GM19452 (cell line): ENCODE measurements around the gene BIRC3.
"Not testable (repeated sequence)": the region's sequence is repeated elsewhere in the genome, so short reads cannot be mapped to it uniquely, and the experiment has no call there.

ENCODE experiments used
- ATAC-seq: cut with Tn5 transposase; IDR thresholded peaks from one replicate; pipeline ENCODE4 v1.9.1; 2021; ENCODE audit not compliant: unreplicated experiment

The BIRC3 gene

DNA sequence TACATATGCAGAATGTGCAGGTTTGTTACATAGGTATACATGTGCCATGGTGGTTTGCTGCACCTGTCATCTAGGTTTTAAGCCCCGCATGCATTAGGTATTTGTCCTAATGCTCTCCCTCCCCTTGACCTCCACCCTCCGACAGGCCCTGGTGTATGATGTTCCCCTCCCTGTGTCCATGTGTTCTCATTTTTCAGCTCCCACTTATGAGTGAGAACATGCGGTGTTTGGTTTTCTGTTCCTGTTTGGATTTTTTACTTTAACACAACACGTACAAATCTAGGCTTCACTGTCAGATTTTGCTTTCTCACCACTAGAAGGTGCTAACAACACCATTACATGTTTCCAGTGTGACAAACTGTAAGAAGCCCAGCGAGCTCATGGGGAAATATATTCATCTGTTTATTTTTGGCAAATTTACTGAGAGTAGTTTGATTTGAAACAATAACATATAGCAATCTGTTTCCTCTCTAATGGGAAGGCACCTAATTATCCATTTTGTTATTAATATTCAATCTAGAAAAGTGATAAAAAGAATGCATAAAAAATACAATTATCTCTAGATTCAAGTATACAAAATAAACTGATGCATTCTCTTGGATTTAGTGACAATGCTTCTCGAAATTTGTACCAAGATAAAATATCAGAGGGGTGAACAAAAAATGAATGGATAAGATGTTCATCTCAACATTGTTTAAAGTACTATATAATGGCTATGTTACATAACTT is 23.2 kb upstream of the BIRC3 start:
- peak; percentile 83 for ATAC-seq

DNA sequence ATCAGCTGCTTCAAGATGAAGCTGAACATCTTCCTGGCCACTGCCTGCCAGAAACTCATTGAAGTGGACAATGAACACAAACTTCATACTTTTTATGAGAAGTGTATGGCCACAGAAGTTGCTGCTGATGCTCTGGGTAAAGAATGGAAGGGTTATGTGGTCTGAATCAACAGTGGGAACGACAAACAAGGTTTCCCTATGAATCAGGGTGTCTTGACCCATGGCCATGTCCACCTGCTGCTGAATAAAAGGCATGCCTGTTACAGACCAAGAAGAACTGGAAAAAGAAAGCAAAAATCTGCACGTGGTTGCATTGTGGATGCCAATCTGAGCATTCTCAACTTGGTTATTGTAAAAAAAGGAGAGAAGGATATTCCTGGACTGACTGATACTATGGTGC is 22.2 kb upstream of the BIRC3 start:
- ATAC-seq: peak; percentile 50

DNA sequence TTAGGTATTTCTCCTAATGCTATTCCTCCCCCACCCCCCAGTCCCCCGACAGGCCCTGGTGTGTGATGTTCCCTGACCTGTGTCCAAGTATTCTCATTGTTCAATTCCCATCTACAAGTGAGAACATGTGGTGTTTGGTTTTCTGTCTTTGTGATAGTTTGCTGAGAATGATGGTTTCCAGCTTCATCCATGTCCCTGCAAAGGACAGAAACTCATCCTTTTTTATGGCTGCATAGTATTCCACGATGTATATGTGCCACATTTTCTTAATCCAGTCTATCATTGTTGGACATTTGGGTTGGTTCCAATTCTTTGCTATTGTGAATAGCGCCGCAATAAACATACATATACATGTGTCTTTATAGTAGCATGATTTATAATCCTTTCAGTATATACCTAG is 20.5 kb upstream of the BIRC3 start:
- ATAC-seq: not testable (repeated sequence)

DNA sequence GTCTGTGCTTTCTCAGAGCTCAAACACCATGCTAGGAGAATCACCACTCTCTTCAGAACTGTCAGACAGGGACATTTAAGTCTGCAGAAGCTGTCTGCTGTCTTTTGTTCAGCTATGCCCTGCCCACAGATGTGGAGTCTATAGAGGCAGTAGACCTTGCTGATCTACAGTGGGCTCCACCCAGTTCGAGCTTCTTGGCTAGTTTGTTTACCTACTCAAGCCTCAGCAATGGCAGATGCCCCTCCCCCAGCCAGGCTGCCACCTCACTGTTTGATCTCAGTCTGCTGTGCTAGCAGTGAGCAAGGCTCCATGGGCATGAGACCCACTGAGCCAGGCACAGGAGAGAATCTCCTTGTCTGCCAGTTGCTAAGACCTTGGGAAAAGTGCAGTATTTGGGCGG is 16.4 kb upstream of the BIRC3 start:
- ATAC-seq: not testable (repeated sequence)

DNA sequence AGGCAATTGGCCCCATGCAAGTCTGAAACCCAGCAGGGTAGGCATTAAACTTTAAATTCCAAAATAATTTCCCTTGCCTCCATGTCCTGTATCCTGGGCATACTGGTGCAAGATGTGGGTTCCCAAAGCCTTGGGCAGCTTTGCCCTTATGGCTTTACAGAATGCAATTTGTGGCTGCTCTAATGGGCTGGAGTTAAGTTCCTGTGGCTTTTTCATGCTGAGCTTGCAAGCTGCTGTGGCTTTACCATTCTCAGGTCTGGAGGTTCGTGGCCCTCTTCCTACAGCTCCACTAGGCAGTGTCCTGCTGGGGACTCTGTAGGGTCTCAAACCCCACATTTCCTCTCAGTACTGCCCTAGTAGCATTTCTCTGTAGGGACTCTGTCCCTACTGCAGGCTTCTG is 15.0 kb upstream of the BIRC3 start:
- ATAC-seq: no peak

DNA sequence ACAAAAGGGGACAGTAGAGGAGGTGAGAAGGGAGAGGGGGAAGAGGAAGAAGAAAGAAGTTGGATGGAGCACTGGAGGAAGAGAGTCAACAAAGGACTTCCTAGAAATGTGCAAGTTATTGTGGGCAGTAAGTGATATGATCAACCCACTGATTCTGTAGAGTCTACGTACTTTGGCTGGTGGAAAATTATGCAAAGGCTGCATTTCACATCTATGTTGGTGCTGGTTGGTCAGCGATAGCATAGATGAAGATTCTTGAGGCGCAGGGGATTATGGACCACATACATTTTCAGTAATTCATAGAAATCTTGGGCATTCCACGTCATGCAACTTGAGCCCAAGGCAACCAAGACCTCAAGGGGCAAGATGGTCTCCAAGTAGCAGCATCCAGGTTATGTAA is 12.6 kb upstream of the BIRC3 start:
- ATAC-seq: no peak

DNA sequence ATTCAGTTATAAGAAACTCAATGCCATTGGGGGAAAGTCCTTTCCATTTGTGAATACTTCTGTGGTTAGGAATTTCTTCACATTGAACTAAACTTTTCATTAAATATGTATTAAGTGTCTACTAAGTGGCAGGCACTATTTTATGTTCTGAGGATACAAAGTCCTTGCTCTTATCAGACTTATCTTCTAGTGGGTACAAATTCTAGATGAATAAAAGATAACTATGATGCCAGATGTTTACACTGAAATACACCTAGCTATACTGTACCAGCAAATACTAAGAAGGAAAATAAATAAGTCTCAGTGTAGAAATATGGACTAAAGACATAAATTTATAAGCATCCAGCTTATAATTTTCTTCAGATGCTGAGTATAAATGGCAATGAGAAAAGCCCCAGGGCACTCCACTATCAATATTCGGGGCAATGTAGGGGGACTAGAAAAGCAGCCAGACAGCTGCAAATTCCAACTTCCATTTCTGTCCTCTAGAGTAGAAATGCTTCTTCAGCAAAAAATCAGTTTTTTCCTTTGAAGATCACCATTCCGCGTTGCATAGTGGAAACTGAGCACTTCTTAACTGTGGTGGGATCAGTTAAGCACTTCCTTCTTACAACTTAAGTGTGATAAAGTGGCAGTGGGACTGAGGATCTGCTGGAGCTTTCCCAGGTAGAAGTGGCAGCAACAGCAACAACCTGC is 11.8 kb upstream of the BIRC3 start:
- ATAC-seq: no peak

DNA sequence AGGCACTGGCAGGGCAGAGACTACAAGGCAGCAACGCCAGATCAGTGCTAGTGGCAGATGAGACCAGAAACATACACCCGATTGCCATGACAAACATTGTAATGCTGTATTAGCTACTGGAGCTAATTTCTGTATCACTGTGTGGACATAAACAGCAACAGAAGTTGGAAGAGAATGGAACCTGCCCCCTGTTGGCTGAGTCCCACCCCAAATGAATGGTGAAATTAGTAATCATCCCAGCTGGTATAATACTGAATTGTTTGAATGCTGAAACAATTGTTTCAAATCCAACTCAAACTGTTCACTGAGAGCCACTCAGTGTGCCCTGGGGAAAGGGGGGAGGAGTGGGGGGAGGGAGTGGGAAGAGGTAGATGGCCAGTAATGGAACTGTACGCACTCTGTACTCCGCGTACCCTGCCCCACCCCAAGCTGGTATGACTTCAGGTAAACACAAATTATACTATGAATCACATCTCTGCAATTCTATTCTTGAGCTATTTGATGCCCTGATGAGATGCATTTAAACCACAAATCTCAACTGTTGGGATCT is 11.2 kb upstream of the BIRC3 start:
- ATAC-seq: no peak

DNA sequence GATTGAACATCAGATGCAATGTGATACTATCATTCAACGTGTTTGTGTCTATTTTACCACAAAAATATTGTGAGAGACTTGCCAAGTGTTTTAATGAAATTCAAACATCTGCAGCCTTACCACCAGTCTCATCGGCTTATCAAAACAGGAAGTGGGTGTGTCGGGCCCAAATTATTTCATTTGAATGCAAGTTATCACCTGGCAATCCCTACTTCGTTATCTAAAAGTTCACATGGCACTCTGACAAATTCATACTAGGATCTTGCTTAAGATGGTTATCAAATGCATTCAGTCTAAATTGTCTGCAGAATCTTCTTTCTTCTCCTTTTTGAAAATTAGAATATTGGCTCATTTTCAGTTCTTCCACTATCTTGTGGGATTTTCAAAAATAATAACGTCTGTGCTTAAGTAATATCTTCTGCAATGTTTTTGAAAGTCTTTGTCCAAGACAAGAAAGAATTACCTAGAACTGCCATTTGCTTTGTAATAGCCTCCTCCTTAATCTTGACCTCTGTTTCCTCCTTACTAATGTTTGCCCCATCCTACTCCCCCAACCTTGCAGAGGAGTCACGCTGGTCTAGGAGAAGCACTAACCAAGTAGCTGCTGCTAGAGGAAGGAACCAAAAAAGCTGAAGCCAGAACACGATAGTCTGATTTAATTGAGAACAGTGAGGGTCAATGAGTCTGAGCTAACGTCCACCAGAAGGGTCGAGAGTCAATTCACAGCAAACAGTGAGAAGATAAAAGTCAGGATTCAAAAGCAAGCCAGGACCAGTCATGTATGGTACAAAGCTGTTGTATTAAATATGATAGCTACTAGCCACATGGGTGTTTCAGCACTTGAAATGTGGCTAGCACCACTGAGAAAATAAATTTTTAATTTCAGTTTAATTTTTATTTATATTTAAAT is 10.2 kb upstream of the BIRC3 start:
- no peak for ATAC-seq

DNA sequence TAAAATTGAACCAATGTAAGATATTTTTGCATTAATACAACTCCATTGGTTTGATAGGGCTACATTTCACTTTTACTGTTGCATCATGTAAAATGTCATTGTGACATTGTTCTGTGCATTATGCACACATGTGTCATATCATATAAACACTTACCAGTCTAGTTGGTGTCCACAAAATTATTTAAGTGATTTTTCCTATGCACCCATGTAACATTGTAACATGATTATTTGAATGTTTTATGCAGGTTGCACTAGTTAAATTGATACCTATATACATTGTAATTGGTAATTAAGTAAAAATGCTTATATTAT is 9.6 kb upstream of the BIRC3 start:
- ATAC-seq: no peak

DNA sequence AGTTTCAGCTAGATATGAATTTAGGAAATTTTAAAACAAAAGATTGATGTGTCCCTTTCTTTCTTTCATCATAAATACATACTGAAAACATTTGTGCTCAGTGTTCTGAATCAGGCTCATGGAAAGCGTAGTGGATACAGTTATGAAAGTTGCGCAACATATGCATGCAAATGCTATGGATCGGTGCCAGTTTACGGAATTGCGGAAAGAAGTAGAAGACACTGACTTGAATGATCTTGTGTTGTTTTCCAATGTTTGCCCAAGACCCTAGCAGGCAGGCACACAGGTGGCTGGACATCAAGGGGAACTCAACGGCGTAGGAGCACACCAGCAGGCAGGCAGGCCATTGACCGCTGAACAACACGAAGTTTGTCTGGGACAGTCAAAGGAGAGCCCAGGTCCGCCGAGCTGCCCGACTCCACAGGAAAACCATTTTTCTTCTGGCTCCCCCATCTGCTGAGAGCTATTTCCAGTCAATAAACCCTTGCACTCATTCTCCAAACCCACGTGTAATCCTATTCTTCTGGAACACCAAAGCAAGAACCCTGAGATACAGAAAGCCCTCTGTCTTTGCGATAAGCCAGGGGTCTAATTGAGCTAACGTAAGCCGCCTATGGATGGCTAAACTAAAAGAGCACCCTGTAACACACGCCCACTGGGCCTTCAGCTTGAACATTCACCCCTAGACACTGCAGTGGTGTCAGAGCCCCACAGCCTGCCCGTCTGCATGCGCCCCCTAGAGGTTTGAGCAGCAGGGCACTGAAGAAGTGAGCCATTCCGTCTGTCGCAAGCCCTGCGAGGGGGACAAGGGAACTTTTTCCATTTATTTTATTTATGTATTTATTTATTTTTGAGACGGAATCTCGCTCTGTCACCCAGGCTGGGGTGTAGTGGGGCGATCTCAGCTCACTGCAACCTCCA is 7.4 kb upstream of the BIRC3 start:
- no peak for ATAC-seq

DNA sequence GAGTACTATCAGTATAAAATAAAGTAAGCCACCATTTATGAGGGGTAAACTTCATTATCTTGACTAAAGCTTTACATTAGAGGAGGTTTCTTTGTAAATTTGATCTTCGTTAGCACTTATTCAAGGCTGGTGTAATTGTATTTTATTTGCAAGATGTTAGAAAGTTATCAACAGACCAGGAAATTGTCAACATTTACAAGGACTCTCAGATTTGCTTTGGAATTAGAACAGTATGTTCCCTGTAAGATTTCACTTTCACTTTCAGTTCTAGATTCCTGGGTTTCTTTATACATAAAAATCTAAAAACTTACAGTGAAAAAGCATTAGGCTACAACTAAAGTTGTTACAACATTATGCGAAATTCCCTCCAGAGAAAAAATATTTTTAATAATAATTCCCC is 4.6 kb upstream of the BIRC3 start:
- ATAC-seq: no peak

DNA sequence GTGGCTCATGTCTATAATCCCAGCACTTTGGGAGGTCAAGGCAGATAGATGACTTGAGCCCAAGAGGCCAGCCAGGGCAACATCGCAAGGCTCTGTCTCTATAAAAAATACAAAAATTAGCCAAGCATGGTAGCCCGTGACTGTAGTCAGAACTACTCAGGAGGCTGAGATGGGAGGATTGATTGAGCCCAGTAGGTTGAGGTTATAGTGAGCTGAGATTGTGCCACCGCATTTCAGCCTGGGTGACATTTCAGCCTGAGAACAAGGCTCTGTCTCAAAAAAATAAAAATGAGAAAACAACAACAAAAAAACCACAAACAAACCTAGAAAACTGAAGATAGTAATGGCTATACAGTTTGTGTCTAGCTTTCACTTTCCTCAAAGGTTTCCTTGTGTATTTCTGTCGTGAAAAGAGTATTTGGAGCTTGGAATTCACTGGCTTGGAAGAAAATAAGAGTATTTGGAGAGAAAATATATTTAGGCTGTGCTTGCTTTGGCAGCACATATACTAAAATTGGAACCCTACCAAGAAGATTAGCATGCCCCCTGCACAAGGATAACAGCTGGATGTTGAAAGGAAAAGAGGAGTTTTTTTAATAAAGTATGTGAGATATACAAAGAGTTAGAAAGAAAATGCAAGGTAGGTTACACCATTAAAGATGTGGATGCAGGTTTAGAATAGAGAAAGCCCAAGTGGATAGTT is 3.9 kb upstream of the BIRC3 start:
- ATAC-seq: no peak

DNA sequence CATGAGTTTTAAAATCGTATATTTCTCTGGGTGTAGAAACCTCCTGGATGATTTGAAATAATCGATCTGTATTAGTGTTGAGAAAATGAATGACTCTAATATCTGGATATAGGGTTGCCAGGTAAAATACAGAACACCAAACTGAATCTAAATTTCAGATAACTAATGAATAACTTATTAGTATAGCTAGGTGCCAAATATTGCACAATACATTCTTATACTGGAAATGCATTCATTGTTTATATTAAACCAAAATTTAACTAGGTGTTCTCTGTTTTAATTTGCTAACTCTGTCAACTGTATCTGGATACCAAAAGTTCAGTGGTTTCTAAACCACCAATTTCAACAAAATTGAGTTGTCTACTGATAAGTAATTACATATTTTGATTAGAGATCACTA is 2.5 kb upstream of the BIRC3 start:
- ATAC-seq: no peak

DNA sequence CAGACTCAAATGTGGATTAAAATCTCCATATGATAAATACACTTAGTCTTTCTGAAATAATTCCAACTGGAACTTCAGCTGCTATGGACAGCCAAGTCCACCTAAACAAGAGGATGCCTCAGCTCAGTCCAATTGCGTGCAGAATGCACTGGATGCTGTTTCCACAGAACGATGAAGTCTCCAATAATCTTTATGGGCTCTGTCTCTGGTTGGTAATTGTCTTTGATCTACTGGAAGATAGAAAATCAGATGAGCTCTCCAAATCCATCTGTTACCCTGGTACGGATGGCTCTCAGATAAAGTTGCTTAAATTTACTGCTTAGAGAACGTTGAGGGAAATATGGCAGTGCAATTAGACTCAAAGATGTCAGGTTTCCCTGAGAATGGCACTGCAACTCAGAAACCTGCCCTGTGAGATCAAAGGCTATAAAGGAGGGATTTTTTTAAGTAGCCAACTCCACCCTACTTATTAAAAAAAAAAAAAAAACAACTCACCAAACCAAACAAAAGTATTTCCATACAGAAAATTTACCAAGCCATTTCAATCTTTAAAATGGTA is 859 bp upstream of the BIRC3 start:
- ATAC-seq: no peak

DNA sequence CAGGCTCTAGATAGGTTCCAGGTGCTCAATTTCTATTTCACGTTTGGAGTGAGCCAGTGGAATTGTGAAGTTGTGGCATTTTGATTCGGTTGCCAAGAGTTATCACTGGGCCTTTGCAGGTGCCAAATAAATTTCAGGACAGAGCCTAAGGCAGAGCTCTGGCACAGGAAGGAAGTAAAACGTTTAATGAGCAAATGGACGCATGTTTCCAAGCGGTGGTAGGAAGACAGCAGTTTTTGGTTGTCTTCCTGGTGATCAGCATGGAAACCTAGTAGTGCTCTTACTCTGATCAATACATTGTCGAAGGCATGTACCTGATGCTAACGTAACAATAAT is 452 bp downstream of the BIRC3 start:
- ATAC-seq: no peak

DNA sequence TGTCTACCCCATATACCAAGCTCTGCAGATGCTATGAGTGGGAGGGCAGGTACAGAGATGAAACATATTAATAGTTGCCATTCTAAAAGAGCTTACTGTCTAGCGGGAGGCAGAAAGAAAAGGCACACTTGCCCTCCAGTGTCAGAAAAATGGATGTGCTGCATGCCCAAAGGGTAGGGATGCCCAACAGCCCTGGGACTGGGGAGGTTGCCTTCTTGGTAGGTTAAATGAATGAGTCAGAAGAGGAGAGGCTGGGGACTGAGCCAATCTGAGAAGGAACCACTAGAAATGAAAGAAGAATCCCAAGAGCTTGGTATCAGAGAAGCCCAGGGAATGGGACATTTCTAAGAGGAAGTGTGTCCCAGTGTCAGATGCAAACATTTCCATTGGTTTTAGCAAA is 1.2 kb downstream of the BIRC3 start:
- no peak for ATAC-seq

DNA sequence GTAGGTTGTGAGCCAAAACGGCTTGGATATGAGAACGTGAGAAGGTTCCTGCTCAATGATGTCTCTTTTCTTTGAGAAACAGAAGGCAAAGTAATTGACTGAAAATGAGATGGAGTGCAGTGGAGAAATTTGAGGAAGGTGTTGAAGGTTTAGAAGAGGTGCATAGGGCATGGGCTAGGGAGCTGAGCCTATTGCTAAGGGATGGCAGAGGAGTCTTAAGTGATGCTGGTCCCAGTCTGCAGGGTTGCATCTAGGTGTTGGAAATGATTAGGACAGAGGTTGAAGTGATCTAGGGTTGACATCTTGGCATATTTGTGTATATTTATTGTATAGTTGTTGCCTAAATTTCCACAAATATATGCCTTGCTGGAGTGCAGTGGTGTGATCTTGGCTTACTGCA is 2.3 kb downstream of the BIRC3 start:
- ATAC-seq: no peak

DNA sequence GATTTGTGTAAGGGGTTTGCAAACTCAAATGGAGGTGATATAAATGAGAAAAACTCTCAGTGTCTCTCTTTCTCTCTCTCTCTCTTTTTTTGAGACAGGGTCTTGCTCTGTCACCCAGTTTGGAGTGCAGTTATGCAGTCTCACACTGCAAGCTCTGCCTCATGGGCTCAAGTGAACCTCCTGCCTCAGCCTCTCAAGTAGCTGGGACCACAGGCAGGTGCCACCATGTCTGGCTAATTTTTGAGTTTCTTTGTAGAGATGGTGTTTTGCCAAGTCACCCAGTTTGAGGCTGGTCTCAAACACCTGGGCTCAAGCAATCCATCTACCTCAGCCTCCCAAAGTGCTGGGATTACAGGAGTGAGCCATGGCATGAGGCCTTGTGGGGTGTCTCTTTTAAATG is 2.9 kb downstream of the BIRC3 start:
- ATAC-seq: no peak

DNA sequence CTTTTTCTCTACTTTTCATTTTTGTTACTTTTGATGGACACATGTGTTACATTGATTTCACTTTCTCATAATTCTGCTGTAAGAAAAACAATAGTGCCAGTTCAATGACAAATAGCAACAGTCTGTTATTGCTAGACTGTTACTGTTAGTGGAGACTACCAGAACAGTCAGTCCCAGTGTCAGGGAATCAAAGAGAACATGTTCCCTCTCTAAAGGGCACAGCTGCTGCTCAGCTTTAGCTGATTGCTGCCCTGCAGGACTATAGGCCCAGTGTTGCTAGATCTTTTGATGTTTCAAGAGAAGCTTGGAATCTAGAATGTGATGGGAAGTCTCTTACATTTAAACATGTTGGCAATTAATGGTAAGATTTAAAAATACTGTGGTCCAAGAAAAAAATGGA is 3.4 kb downstream of the BIRC3 start:
- no peak for ATAC-seq
